Upper lobe of right lung (tissue), 1 donor: ENCODE results near the gene CANT1. TPM values are rescaled to one million over a fixed set of nuclear protein-coding genes. Genes with fewer than 3 reads are reported as not detected.
A peak's percentile ranks its signal among the peaks of the same experiment; 100 is the strongest.

Experiments
- ATAC-seq: fragments of 200-7000 bp; cut with Tn5 transposase; one replicate; pipeline ENCODE4 v1.9.1; 2020; ENCODE audit warnings: mild to moderate bottlenecking, moderate library complexity
- DNase-seq: peaks from one replicate; pipeline ENCODE4 v3.0.0-alpha.2; 2020
- H3K27ac ChIP-seq: fragments of 200-600 bp; one replicate; pipeline ENCODE4 v1.8.0; 2022
- H3K27me3 ChIP-seq: fragments of 200-600 bp; one replicate; pipeline ENCODE4 v1.8.0; 2022; ENCODE audit warnings: mild to moderate bottlenecking
- H3K36me3 ChIP-seq: fragments of 200-600 bp; one replicate; pipeline ENCODE4 v1.8.0; 2022
- H3K4me1 ChIP-seq: fragments of 200-600 bp; one replicate; pipeline ENCODE4 v1.8.0; 2022
- H3K4me3 ChIP-seq: fragments of 200-600 bp; one replicate; pipeline ENCODE4 v1.8.0; 2022; ENCODE audit warnings: mild to moderate bottlenecking
- H3K9me3 ChIP-seq: fragments of 200-600 bp; one replicate; pipeline ENCODE4 v1.8.0; 2022
- intact Hi-C: fragments of 100-400 bp; cut with DNase I; formaldehyde crosslinking; loops from one replicate; pipeline ENCODE4 v1.11.0; 2022
- total RNA-seq: library from RNA; stranded (reverse); fragmentation: NEBNext Ultra II Directional; extraction: Animal tissue kit (Norgen Biotek cat#: 25700); gene quantifications from one replicate; pipeline ENCODE4 v1.2.1, GENCODE V29; 2021
- TF ChIP-seq, protein P1 (sequence below): fragments of 200-600 bp; IDR thresholded peaks from one replicate; pipeline ENCODE4 v1.8.0; 2022; ENCODE audit warnings: antibody characterized with exemption
- donor health status: DM: no; HTN: yes; CAD: no; lungs with severe emphysema.

CANT1 gene
- total RNA-seq, 1 donor from 2014 or later, result 59.6 TPM

DNA sequence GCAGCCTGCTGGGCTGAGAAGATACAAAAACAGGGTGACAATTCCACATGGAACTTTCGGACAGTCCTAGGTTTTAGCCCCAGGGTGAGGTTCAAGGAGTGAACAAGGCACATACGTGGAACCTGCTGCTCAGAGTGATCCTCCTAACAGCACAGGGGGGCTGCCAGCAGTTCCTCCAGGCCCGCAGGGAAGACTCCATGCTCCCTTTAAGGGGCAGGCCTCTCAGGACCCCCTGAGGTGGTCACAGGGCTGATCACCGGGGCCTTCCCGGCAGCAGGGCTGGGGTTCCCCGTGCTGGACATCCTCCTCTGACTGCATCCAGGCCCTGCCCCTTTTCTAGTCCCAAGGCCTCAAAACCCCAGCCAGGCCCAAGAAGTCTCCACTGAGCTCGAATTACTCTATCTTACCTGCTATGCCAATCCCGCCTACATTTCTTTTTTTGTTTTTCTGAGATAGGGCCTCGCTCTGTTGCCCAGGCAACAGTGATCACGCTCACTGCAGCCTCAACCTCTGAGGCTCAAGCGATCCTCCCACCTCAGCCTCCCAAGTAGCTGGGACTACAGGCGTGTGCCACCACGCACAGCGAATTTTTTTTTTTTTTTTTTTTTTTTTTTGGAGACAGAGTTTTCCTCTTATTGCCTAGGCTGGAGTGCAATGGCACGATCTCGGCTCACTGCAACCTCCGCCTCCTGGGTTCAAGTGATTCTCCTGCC, 10.4 kb downstream of the CANT1 start:
- DNase-seq, result no peak
- TF ChIP-seq, protein P1, sequence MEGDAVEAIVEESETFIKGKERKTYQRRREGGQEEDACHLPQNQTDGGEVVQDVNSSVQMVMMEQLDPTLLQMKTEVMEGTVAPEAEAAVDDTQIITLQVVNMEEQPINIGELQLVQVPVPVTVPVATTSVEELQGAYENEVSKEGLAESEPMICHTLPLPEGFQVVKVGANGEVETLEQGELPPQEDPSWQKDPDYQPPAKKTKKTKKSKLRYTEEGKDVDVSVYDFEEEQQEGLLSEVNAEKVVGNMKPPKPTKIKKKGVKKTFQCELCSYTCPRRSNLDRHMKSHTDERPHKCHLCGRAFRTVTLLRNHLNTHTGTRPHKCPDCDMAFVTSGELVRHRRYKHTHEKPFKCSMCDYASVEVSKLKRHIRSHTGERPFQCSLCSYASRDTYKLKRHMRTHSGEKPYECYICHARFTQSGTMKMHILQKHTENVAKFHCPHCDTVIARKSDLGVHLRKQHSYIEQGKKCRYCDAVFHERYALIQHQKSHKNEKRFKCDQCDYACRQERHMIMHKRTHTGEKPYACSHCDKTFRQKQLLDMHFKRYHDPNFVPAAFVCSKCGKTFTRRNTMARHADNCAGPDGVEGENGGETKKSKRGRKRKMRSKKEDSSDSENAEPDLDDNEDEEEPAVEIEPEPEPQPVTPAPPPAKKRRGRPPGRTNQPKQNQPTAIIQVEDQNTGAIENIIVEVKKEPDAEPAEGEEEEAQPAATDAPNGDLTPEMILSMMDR, result no peak
- Histone ChIP-seq H3K4me3 (no peak overlapping the region), H3K4me1 (peaks cover 9% of the 10 kb centered on the region), H3K27ac (peak overlapping the region; percentile 11), H3K27me3 (no peaks in the 10 kb centered on the region), H3K9me3 (no peaks in the 10 kb centered on the region), H3K36me3 (peaks cover 57% of the 10 kb centered on the region)
- ATAC-seq, result no peak
- intact Hi-C loops, result no loop called here

DNA sequence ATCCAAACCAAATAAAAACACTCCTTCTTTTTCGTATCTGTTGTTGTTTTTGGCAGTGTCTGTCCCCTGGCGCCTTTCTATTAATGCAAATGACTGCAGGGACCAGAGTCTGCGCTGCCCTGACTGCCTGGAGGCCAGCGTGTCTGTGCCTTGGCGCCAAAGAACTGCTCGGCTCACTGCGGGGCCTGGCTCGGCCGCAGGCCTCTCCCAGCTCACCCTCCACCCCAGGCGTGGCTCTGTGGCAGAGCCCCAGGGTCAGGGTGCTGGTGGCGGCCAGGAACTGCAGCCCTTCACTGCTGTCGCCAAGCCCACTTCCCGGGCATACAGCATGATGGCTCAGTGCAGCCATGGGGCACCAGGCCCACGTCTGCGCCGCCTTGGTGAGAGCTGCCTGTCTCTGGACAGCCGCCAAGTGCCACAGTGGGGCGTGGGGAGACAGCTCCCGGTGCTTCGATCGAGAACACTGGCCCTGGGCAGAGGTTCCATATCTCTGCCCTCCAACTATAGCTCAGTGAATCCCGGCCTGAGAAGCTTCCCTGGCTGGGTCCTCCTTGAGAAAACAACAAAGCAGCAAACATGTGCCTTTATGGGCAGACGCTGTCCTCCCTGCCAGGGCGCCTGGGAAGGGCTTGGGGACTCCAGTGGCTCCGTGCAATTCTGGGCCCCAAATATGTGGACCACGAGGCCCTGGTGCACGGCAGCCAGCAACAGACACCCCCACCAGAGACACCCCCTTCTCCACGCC, 11.1 kb downstream of the CANT1 start:
- H3K4me1 ChIP-seq, result peaks cover 9% of the 10 kb centered on the region
- TF ChIP-seq, protein P1, result no peak
- H3K27ac ChIP-seq, result peak overlapping the region; percentile 11
- peaks cover 63% of the 10 kb centered on the region for H3K36me3 ChIP-seq
- intact Hi-C loops, result no loop called here
- ATAC-seq, result peak; percentile 29
- DNase-seq, result peak; percentile 73
- H3K4me3 ChIP-seq, result no peak overlapping the region
- H3K9me3 ChIP-seq, result no peaks in the 10 kb centered on the region
- H3K27me3 ChIP-seq, result no peaks in the 10 kb centered on the region

DNA sequence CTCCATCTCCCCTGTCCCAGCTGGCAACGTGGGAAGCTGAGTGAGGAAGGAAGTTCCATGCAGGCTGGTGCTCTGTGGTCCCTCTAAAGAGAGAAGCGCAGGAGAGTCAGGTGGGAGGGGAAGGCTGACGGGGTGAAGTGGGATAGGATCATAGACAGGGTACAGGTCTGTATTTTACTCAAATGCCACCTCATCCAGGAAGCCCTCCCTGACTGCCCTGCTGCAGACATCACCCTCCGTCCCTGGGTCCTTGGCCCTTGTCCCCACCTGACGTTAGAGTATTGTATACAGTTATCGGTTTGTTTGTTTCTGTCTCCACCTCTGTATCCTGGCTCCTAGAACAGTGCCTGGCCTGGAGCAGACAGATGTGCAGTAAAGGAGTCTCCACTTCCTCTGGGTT, 11.7 kb downstream of the CANT1 start:
- H3K4me3 ChIP-seq, result no peak overlapping the region
- no peaks in the 10 kb centered on the region for H3K9me3 ChIP-seq
- TF ChIP-seq, protein P1, result no peak
- no peak for DNase-seq
- no peak for ATAC-seq
- no peak overlapping the region for H3K27ac ChIP-seq
- intact Hi-C loops, result no loop called here
- H3K27me3 ChIP-seq, result no peaks in the 10 kb centered on the region
- peaks cover 9% of the 10 kb centered on the region for H3K4me1 ChIP-seq
- peaks cover 66% of the 10 kb centered on the region for H3K36me3 ChIP-seq

DNA sequence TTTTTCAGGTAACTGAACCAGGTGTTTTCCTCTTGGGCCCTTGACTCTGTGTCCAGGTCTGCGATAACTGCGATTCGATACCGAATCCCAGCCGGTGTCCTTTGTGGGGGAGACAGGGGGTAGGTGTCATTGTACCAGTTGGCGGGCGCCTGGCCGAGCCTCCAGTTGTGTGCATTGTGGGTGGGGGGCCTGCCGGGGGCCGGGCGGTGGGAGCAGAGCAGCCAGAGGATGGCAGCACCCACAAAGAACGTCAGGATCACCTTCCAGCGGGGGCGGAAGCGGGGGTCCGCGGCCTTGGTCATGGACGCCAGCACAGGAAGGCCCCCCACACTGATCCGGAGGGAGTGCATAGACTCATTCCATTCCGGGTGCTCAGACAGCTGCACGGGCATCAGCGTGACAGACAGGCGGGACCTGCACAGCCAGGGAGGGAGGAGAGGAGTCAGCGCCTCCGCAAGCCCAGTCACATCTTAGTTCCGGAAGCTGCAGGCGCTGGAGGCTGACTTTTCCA, 12.3 kb downstream of the CANT1 start:
- Histone ChIP-seq H3K9me3 (no peaks in the 10 kb centered on the region), H3K27me3 (no peaks in the 10 kb centered on the region), H3K36me3 (peaks cover 70% of the 10 kb centered on the region), H3K4me3 (no peak overlapping the region), H3K4me1 (peaks cover 9% of the 10 kb centered on the region), H3K27ac (no peak overlapping the region)
- intact Hi-C loops, result no loop called here
- ATAC-seq (no peak), DNase-seq (no peak)
- TF ChIP-seq, protein P1, result no peak

DNA sequence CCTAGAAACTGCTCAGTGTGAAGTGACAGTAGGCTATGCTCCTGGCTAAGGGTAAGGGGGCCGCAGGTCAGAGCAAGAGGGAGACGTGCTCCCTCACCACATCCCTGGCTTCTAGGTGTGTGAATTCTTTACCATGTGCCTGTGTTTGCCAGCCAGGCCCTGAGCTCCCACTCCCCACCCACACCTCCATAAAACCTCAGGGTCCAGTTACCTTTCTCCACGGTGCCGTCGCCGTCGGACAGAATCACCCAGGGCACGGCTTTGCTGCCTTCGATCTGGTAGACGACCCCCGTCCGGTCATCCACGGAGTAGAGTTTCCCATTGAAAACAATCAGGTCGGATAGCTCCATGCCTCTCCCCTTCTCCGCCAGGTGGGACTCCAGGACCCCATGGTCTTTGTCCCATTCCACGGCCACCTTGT, 12.8 kb downstream of the CANT1 start:
- DNase-seq (no peak), ATAC-seq (no peak)
- Histone ChIP-seq H3K4me3 (no peak overlapping the region), H3K27ac (no peak overlapping the region), H3K9me3 (no peaks in the 10 kb centered on the region), H3K36me3 (peaks cover 75% of the 10 kb centered on the region), H3K27me3 (no peaks in the 10 kb centered on the region), H3K4me1 (peaks cover 9% of the 10 kb centered on the region)
- intact Hi-C loops, result no loop called here
- TF ChIP-seq, protein P1, result no peak
